B cell (primary cell): Measurements from ENCODE around the gene DUS2. TPM values are rescaled to one million over a fixed set of nuclear protein-coding genes. Genes with fewer than 3 reads are reported as not detected.
A peak's percentile ranks its signal among the peaks of the same experiment; 100 is the strongest.

Source experiments
- ATAC-seq: fragments of 200-7000 bp; cut with Tn5 transposase; one replicate; pipeline ENCODE4 v1.10.0; 2021; ENCODE audit warnings: low read depth, mild to moderate bottlenecking, moderate number of reproducible peaks, moderate library complexity
- CTCF ChIA-PET: fragments of 350-600 bp; sonication (Branson Sonifier 250); formaldehyde crosslinking; loops from one replicate; lab custom pipeline; 2021; ENCODE audit warnings: antibody characterized with exemption, inconsistent platforms; lab: Charles Lee
- POLR2A ChIA-PET: fragments of 350-600 bp; sonication (Branson Sonifier 250); formaldehyde crosslinking; loops from one replicate; lab custom pipeline; 2021; ENCODE audit warnings: antibody characterized with exemption; lab: Charles Lee
- DNase-seq: peaks from one replicate; pipeline ENCODE4 v3.0.0; 2013
- H2AFZ ChIP-seq: 2 replicates; pipeline ENCODE4 v1.6.1; 2012; ENCODE audit warnings: mild to moderate bottlenecking, low read depth, low read length; ENCODE audit not compliant: insufficient read depth, poor library complexity, severe bottlenecking
- H3K27ac ChIP-seq, 2 donors: 1 replicate in 1 of 2; 2 replicates in 1 of 2; pipeline ENCODE4 v1.5.1; 2012 to 2013; ENCODE audit warnings: low read length in 2 of 2, mild to moderate bottlenecking in 2 of 2, moderate library complexity in 1 of 2
- H3K27me3 ChIP-seq, 4 experiments: fragments of 200-600 bp in 1 of 4; sonication (generic) in 1 of 4; replicated peaks in 1 of 4; 1 replicate in 2 of 4; 2 replicates in 2 of 4; pipeline versions ENCODE4 v1.6.1 to v1.7.0; 2013 to 2016; ENCODE audit warnings: low read length in 3 of 4, mild to moderate bottlenecking in 2 of 4, mixed read lengths in 1 of 4, moderate library complexity in 1 of 4; ENCODE audit not compliant: insufficient read depth in 4 of 4, control insufficient read depth in 3 of 4; ENCODE audit errors: control extremely low read depth in 1 of 4
- H3K36me3 ChIP-seq, 2 experiments: replicated peaks in 1 of 2; 1 replicate in 1 of 2; 2 replicates in 1 of 2; pipeline versions ENCODE4 v1.6.1 to v1.7.1; 2013; ENCODE audit warnings: low read length in 1 of 2; ENCODE audit not compliant: insufficient read depth in 2 of 2, control insufficient read depth in 1 of 2; ENCODE audit errors: control extremely low read depth in 1 of 2, extremely low read depth in 1 of 2
- H3K4me1 ChIP-seq, 2 donors: fragments of 200-600 bp in 1 of 2; sonication (generic) in 1 of 2; 1 replicate in 1 of 2; 2 replicates in 1 of 2; pipeline versions ENCODE4 v1.5.1 to v1.6.1; 2013 to 2017; ENCODE audit warnings: low read length in 2 of 2; ENCODE audit not compliant: control insufficient read depth in 2 of 2, insufficient read depth in 2 of 2
- H3K4me2 ChIP-seq: replicated peaks from 2 replicates; pipeline ENCODE3; 2012; ENCODE audit warnings: mild to moderate bottlenecking, low read depth, low read length; ENCODE audit not compliant: poor library complexity, severe bottlenecking
- H3K4me3 ChIP-seq, 5 experiments: fragments of 200-600 bp in 1 of 5; sonication (generic) in 1 of 5; 1 replicate in 3 of 5; 2 replicates in 2 of 5; pipeline versions ENCODE4 v1.5.1 to v1.7.0; 2011 to 2016; ENCODE audit warnings: low read length in 4 of 5, mild to moderate bottlenecking in 4 of 5, low read depth in 2 of 5, control low read depth in 1 of 5, moderate library complexity in 1 of 5; ENCODE audit not compliant: insufficient read depth in 1 of 5; ENCODE audit errors: control extremely low read depth in 1 of 5, extremely low read depth in 1 of 5
- H3K79me2 ChIP-seq: fragments of 200-600 bp; sonication (generic); one replicate; pipeline ENCODE4 v1.6.0; 2016; ENCODE audit warnings: low read length; ENCODE audit not compliant: control insufficient read depth, insufficient read depth
- H3K9ac ChIP-seq: fragments of 200-600 bp; sonication (generic); 2 replicates; pipeline ENCODE4 v1.6.1; 2017; ENCODE audit warnings: mild to moderate bottlenecking, low read length, moderate library complexity
- H3K9me3 ChIP-seq, 3 donors: one replicate each; pipeline versions ENCODE4 v1.6.1 to v1.7.1; 2013; ENCODE audit warnings: low read length in 2 of 3; ENCODE audit not compliant: control insufficient read depth in 2 of 3, insufficient read depth in 1 of 3; ENCODE audit errors: control extremely low read depth in 1 of 3
- H4K20me1 ChIP-seq: 2 replicates; pipeline ENCODE4 v1.6.0; 2012; ENCODE audit warnings: mild to moderate bottlenecking, low read length; ENCODE audit not compliant: insufficient read depth, control insufficient read depth, poor library complexity, severe bottlenecking
- H3K27ac Mint-ChIP-seq: one replicate; pipeline ENCODE4 v1.8.0; 2021; ENCODE audit warnings: mixed read lengths
- H3K27me3 Mint-ChIP-seq: one replicate; pipeline ENCODE4 v1.8.0; 2021; ENCODE audit warnings: mixed read lengths
- H3K4me1 Mint-ChIP-seq: one replicate; pipeline ENCODE4 v1.8.0; 2021; ENCODE audit warnings: mixed read lengths
- H3K4me3 Mint-ChIP-seq: one replicate; pipeline ENCODE4 v1.8.0; 2021; ENCODE audit warnings: mixed read lengths
- H3K9me3 Mint-ChIP-seq: one replicate; pipeline ENCODE4 v1.8.0; 2022; ENCODE audit warnings: mixed read lengths; ENCODE audit not compliant: insufficient read depth
- EZH2 ChIP-seq: IDR thresholded peaks from 2 replicates; pipeline ENCODE4 v1.6.1; 2012; ENCODE audit warnings: borderline replicate concordance, low read depth, mild to moderate bottlenecking, moderate library complexity, low read length; ENCODE audit not compliant: insufficient read depth, poor library complexity, severe bottlenecking
- WGBS: methylation state at CpG from one replicate; pipeline ENCODE4 v1.1.5; 2013; ENCODE audit warnings: missing lambda C conversion rate; ENCODE audit not compliant: insufficient coverage; 5-methylcytosine and 5-hydroxymethylcytosine counted together
- intact Hi-C: fragments of 100-400 bp; cut with micrococcal nuclease; formaldehyde crosslinking; loops from one replicate; pipeline ENCODE4 v1.10.0; 2022
- polyA plus RNA-seq: library from polyadenylated mRNA; depleted of rRNA; stranded (reverse); fragments of >200 nt; gene quantifications from 2 replicates; pipeline ENCODE4 v1.2.3, GENCODE V29; 2012
- total RNA-seq, 2 donors: library from RNA; stranded (reverse); fragments of 120-200 nt in 1 of 2; gene quantifications; 1 replicate in 1 of 2; 2 replicates in 1 of 2; pipeline versions ENCODE4 v1.2.3 to v1.2.4, GENCODE V29; 2013 to 2022
- TF ChIP-seq, protein P1 (sequence below): fragments of 200-600 bp; IDR thresholded peaks from one replicate; pipeline ENCODE4 v1.8.0; 2022; ENCODE audit warnings: antibody characterized with exemption, mild to moderate bottlenecking

The DUS2 gene
- total and polyA plus RNA-seq, 2 donors (not counting 1 experiment from before 2014, with no cell fraction given): 61.1 to 93.0 TPM

GRCh38 chr16:68087688-68088087 lies 64.6 kb downstream of the DUS2 start:
- H3K9me3 ChIP-seq: no peaks in the 10 kb centered on the region
- H3K36me3 ChIP-seq: peaks cover 0 to 2% of the 10 kb centered on the region in 2 experiments
- TF ChIP-seq, protein P1, sequence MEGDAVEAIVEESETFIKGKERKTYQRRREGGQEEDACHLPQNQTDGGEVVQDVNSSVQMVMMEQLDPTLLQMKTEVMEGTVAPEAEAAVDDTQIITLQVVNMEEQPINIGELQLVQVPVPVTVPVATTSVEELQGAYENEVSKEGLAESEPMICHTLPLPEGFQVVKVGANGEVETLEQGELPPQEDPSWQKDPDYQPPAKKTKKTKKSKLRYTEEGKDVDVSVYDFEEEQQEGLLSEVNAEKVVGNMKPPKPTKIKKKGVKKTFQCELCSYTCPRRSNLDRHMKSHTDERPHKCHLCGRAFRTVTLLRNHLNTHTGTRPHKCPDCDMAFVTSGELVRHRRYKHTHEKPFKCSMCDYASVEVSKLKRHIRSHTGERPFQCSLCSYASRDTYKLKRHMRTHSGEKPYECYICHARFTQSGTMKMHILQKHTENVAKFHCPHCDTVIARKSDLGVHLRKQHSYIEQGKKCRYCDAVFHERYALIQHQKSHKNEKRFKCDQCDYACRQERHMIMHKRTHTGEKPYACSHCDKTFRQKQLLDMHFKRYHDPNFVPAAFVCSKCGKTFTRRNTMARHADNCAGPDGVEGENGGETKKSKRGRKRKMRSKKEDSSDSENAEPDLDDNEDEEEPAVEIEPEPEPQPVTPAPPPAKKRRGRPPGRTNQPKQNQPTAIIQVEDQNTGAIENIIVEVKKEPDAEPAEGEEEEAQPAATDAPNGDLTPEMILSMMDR: no peak
- TF ChIP-seq EZH2: no peak
- H2AFZ ChIP-seq: no peak overlapping the region
- peak overlapping the region; percentile 71 for H3K4me3 Mint-ChIP-seq
- peaks cover 66% of the 10 kb centered on the region for H3K79me2 ChIP-seq
- POLR2A ChIA-PET: interaction anchor here (1.7 kb wide), 1 partner anchor 13 kb away, joined by 4 read pairs; no protein-coding TSS in a partner anchor
- no peaks in the 10 kb centered on the region for H3K9me3 Mint-ChIP-seq
- H3K27me3 Mint-ChIP-seq: no peaks in the 10 kb centered on the region
- H3K27ac Mint-ChIP-seq: peak overlapping the region; percentile 62
- peak overlapping the region; percentile 71 for H3K4me2 ChIP-seq
- H3K4me3 ChIP-seq: peak overlapping the region in 2 of 5 experiments; percentile 94 to 97
- H3K4me1 ChIP-seq: peaks cover 54 to 70% of the 10 kb centered on the region in 2 donors
- peaks cover 18% of the 10 kb centered on the region for H4K20me1 ChIP-seq
- 40% methylated on average over 1 of the region's 2 CpGs for WGBS
- CTCF ChIA-PET: interaction anchor here (1.5 to 11.1 kb wide), 3 partner anchors 18 to 30 kb away, joined by 3 to 242 read pairs (median 9); no protein-coding TSS in a partner anchor
- ATAC-seq: no peak
- no peak overlapping the region for H3K9ac ChIP-seq
- DNase-seq: no peak
- H3K27me3 ChIP-seq: no peaks in the 10 kb centered on the region
- peaks cover 68% of the 10 kb centered on the region for H3K4me1 Mint-ChIP-seq
- H3K27ac ChIP-seq: peak overlapping the region; percentile 8 to 78
- intact Hi-C loops: loop anchor here (5.0 to 10.0 kb wide), 2 partner anchors 45 to 543 kb away; no protein-coding TSS in a partner anchor
